Astrocyte (in vitro differentiated cells and primary cell): ENCODE data around the gene NCOA4.

Experiments
- EZH2 ChIP-seq: IDR thresholded peaks from 2 replicates; pipeline ENCODE4 v1.6.1; 2012; ENCODE audit warnings: mild to moderate bottlenecking, low read length, inconsistent platforms; ENCODE audit not compliant: insufficient read depth
- TF ChIP-seq, protein P1 (sequence below): IDR thresholded peaks from 2 replicates; pipeline ENCODE4 v1.5.1; 2011; ENCODE audit warnings: low read depth, mild to moderate bottlenecking, inconsistent platforms, low read length, moderate library complexity; ENCODE audit not compliant: insufficient read depth

DNA sequence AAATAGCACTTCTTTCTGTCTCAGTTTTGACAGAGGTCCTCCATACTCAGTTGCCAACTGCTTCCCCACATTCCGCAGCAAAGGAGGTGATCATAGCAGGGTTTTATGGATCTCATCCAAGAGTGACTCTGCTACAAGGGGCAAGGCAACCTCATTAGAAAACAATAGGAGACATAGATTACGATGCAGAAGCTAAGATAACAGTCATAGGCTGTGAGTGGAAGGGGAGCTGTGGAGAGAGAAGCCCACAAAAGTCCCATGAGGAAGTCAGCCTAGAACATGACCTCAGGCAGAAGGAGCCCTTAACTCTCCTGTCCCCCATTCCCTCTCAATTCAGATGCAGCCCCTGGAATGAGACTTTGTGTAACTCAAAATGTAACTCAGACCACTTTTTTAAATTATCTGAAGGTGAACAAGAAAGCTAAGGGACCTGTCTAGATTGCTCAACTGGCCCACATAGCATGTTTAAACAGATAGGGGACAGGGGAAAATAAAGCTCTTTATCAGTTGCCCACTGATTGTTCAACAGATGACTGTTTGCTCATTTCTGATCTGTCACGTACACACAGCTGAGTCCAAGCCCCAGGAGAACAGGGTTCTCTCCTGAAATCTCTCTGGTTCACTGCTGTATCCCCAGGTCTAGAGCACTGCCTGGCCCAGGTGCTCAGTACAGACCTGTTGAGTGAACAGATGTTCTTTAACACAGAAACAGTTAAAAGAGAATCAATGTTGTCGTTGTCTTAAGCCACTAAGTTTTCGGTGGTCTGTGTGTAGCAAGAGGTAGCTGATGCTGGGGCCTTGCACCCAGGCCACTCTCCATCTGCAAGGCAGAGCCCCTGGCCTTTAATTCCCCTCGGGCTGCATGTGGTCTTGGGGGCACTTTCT is 1.5 kb upstream of the NCOA4 start:
- TF ChIP-seq, protein P1, sequence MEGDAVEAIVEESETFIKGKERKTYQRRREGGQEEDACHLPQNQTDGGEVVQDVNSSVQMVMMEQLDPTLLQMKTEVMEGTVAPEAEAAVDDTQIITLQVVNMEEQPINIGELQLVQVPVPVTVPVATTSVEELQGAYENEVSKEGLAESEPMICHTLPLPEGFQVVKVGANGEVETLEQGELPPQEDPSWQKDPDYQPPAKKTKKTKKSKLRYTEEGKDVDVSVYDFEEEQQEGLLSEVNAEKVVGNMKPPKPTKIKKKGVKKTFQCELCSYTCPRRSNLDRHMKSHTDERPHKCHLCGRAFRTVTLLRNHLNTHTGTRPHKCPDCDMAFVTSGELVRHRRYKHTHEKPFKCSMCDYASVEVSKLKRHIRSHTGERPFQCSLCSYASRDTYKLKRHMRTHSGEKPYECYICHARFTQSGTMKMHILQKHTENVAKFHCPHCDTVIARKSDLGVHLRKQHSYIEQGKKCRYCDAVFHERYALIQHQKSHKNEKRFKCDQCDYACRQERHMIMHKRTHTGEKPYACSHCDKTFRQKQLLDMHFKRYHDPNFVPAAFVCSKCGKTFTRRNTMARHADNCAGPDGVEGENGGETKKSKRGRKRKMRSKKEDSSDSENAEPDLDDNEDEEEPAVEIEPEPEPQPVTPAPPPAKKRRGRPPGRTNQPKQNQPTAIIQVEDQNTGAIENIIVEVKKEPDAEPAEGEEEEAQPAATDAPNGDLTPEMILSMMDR = no peak
- TF ChIP-seq EZH2 = no peak
